SK-N-SH treated with all-trans-retinoic acid at 6 μM for 48 hours (cell line): ENCODE data around the gene CREBBP.

ENCODE experiments used
- ATAC-seq: fragments of 200-7000 bp; cut with Tn5 transposase; 3 replicates; pipeline ENCODE4 v1.9.1; 2020; ENCODE audit warnings: mild to moderate bottlenecking, moderate library complexity
- ARNTL ChIP-seq: fragments of 450-650 bp; formaldehyde crosslinking; IDR thresholded peaks from 2 replicates; pipeline ENCODE4 v1.5.0; 2020; ENCODE audit warnings: low read depth, mild to moderate bottlenecking, moderate library complexity, borderline replicate concordance
- BACH2 ChIP-seq: fragments of 250-450 bp; sonication (Bioruptor Pico); IDR thresholded peaks from 2 replicates; pipeline ENCODE4 v1.9.0; 2021; ENCODE audit warnings: mild to moderate bottlenecking, borderline replicate concordance
- CSDC2 ChIP-seq: fragments of 250-450 bp; sonication (Bioruptor Pico); IDR thresholded peaks from 2 replicates; pipeline ENCODE4 v1.5.0; 2020; ENCODE audit warnings: mild to moderate bottlenecking, moderate library complexity
- CSRNP3 ChIP-seq: fragments of 250-450 bp; sonication (Bioruptor Pico); IDR thresholded peaks from 2 replicates; pipeline ENCODE4 v1.5.1; 2021; ENCODE audit warnings: mild to moderate bottlenecking, moderate library complexity
- ESRRG ChIP-seq: fragments of 250-450 bp; sonication (Bioruptor Pico); IDR thresholded peaks from 2 replicates; pipeline ENCODE4 v1.6.1; 2021; ENCODE audit warnings: mild to moderate bottlenecking
- GLIS3 ChIP-seq: fragments of 250-450 bp; sonication (Bioruptor Pico); IDR thresholded peaks from 2 replicates; pipeline ENCODE4 v1.5.0; 2020; ENCODE audit warnings: mild to moderate bottlenecking, moderate library complexity
- ISL1 ChIP-seq: fragments of 250-450 bp; sonication (Bioruptor Pico); IDR thresholded peaks from 2 replicates; pipeline ENCODE4 v2.1.2; 2022; ENCODE audit warnings: mild to moderate bottlenecking, moderate library complexity
- OSR1 ChIP-seq: fragments of 250-450 bp; sonication (Bioruptor Pico); IDR thresholded peaks from 2 replicates; pipeline ENCODE4 v1.8.0; 2022; ENCODE audit warnings: moderate library complexity, mild to moderate bottlenecking, inconsistent platforms
- PATZ1 ChIP-seq: fragments of 250-450 bp; sonication (Bioruptor Pico); IDR thresholded peaks from 2 replicates; pipeline ENCODE4 v1.8.0; 2020; ENCODE audit warnings: mild to moderate bottlenecking, moderate library complexity, borderline replicate concordance
- POU6F1 ChIP-seq: fragments of 250-450 bp; sonication (Bioruptor Pico); IDR thresholded peaks from 2 replicates; pipeline ENCODE4 v1.8.0; 2021; ENCODE audit warnings: low read depth, mild to moderate bottlenecking, moderate library complexity, borderline replicate concordance
- PPARA ChIP-seq: fragments of 250-450 bp; sonication (Bioruptor Pico); IDR thresholded peaks from 2 replicates; pipeline ENCODE4 v1.5.0; 2020; ENCODE audit warnings: mild to moderate bottlenecking, borderline replicate concordance
- TCF4 ChIP-seq: fragments of 250-450 bp; sonication (Bioruptor Pico); IDR thresholded peaks from 2 replicates; pipeline ENCODE4 v1.8.0; 2021; ENCODE audit warnings: mild to moderate bottlenecking, moderate library complexity, borderline replicate concordance
- TOX ChIP-seq: fragments of 250-450 bp; sonication (Bioruptor Pico); IDR thresholded peaks from 2 replicates; pipeline ENCODE4 v1.8.0; 2021; ENCODE audit warnings: mild to moderate bottlenecking, moderate library complexity, borderline replicate concordance
- TSHZ2 ChIP-seq: fragments of 250-450 bp; sonication (Bioruptor Pico); IDR thresholded peaks from 2 replicates; pipeline ENCODE4 v1.5.0; 2020; ENCODE audit warnings: mild to moderate bottlenecking, moderate library complexity
- ZC3H10 ChIP-seq: fragments of 250-450 bp; sonication (Bioruptor Pico); IDR thresholded peaks from 2 replicates; pipeline ENCODE4 v1.5.1; 2021; ENCODE audit warnings: mild to moderate bottlenecking, moderate library complexity
- ZFP3 ChIP-seq: fragments of 250-450 bp; sonication (Bioruptor Pico); IDR thresholded peaks from 2 replicates; pipeline ENCODE4 v1.5.0; 2020; ENCODE audit warnings: mild to moderate bottlenecking, moderate library complexity
- ZFP30 ChIP-seq: fragments of 450-650 bp; formaldehyde crosslinking; IDR thresholded peaks from 2 replicates; pipeline ENCODE4 v1.5.0; 2022; ENCODE audit warnings: mild to moderate bottlenecking, moderate library complexity
- ZNF70 ChIP-seq: fragments of 450-650 bp; formaldehyde crosslinking; IDR thresholded peaks from 2 replicates; pipeline ENCODE4 v1.5.0; 2020; ENCODE audit warnings: mild to moderate bottlenecking, moderate library complexity
- ZNF8 ChIP-seq: fragments of 450-650 bp; formaldehyde crosslinking; IDR thresholded peaks from 2 replicates; pipeline ENCODE4 v1.5.0; 2020; ENCODE audit warnings: mild to moderate bottlenecking, moderate library complexity

CREBBP gene

GRCh38 chr16:3861808-3862451, 18.6 kb downstream of the CREBBP start:
- TF ChIP-seq ZFP3 (CRISPR knock-in tag) (0 out of 2 replicates have a peak, but pooled peaks have one; percentile 31), CSRNP3 (CRISPR knock-in tag) (no peak), PATZ1 (peak; percentile 72; the same call in 1 of the 2 replicates)
- peak; percentile 86 for ATAC-seq

- no peak for ATAC-seq
- TF ChIP-seq PPARA (CRISPR knock-in tag) (no peak), ESRRG (no peak), ZNF8 (CRISPR knock-in tag) (no peak), CSRNP3 (CRISPR knock-in tag) (no peak), CSDC2 (no peak), PATZ1 (no peak), ISL1 (CRISPR knock-in tag) (no peak), TOX (CRISPR knock-in tag) (no peak)
Observed at GRCh38 chr16:3859889-3860288, 20.6 kb downstream of the CREBBP start.

- ATAC-seq = no peak
- TF ChIP-seq ZC3H10 (CRISPR knock-in tag) (no peak), POU6F1 (CRISPR knock-in tag) (no peak), ZNF70 (no peak), ZFP30 (no peak), TCF4 (CRISPR knock-in tag) (no peak), OSR1 (CRISPR knock-in tag) (no peak), BACH2 (CRISPR knock-in tag) (no peak), ZFP3 (CRISPR knock-in tag) (no peak), PPARA (CRISPR knock-in tag) (no peak), ARNTL (no peak), ZNF8 (CRISPR knock-in tag) (no peak)
- TF ChIP-seq, all 23 proteins: peak for 0
Observed at GRCh38 chr16:3858801-3859200, 21.7 kb downstream of the CREBBP start.

GRCh38 chr16:3857189-3858043, 23.1 kb downstream of the CREBBP start:
- TF ChIP-seq ZFP3 (CRISPR knock-in tag) (no peak), TSHZ2 (no peak), OSR1 (CRISPR knock-in tag) (no peak), ISL1 (CRISPR knock-in tag) (no peak), GLIS3 (no peak)
- TF ChIP-seq, all 23 proteins: peak for 0
- no peak; the same call in 2 of the 3 replicates for ATAC-seq
